Astrocyte (in vitro differentiated cells and primary cell): ENCODE data around the gene BANP. TPM values are rescaled to one million over a fixed set of nuclear protein-coding genes. Genes with fewer than 3 reads are reported as not detected.

Source experiments
- DNase-seq: peaks from one replicate; pipeline ENCODE4 v3.0.0-alpha.2; 2010; ENCODE audit warnings: low read depth
- FAIRE-seq: peaks from 2 replicates; lab custom pipeline; 2011; peaks lifted over from hg19 to GRCh38; lab: Jason Lieb, UNC
- H2AFZ ChIP-seq: 2 replicates; pipeline ENCODE4 v1.6.0; 2012; ENCODE audit warnings: low read depth, low read length, inconsistent platforms
- H3K27ac ChIP-seq: 2 replicates; pipeline ENCODE4 v1.5.1; 2011; ENCODE audit warnings: low read depth, low read length, inconsistent platforms
- H3K27me3 ChIP-seq: 2 replicates; pipeline ENCODE4 v1.6.0; 2011; ENCODE audit warnings: low read length, inconsistent platforms; ENCODE audit not compliant: insufficient read depth
- H3K36me3 ChIP-seq: 2 replicates; pipeline ENCODE4 v1.5.1; 2011; ENCODE audit warnings: low read length, inconsistent platforms; ENCODE audit not compliant: insufficient read depth
- H3K4me1 ChIP-seq: 2 replicates; pipeline ENCODE4 v1.5.1; 2011; ENCODE audit warnings: low read length, inconsistent platforms; ENCODE audit not compliant: insufficient read depth
- H3K4me2 ChIP-seq: 2 replicates; pipeline ENCODE4 v1.6.0; 2012; ENCODE audit warnings: low read length, inconsistent platforms
- H3K4me3 ChIP-seq: 2 replicates; pipeline ENCODE4 v1.5.1; 2011; ENCODE audit warnings: low read depth, mild to moderate bottlenecking, low read length, inconsistent platforms; ENCODE audit not compliant: insufficient read depth
- H3K79me2 ChIP-seq: 2 replicates; pipeline ENCODE4 v1.6.0; 2012; ENCODE audit warnings: mild to moderate bottlenecking, low read length, inconsistent platforms; ENCODE audit not compliant: insufficient read depth
- H3K9ac ChIP-seq: 2 replicates; pipeline ENCODE4 v1.6.0; 2012; ENCODE audit warnings: mild to moderate bottlenecking, low read length, inconsistent platforms
- H3K9me3 ChIP-seq: 2 replicates; pipeline ENCODE4 v1.5.1; 2012; ENCODE audit warnings: low read depth, mild to moderate bottlenecking, low read length, inconsistent platforms; ENCODE audit not compliant: insufficient read depth
- H4K20me1 ChIP-seq: 2 replicates; pipeline ENCODE4 v1.6.0; 2012; ENCODE audit warnings: low read length, inconsistent platforms; ENCODE audit not compliant: insufficient read depth
- H3K27ac Mint-ChIP-seq: one replicate; pipeline ENCODE4 v1.8.0; 2021; ENCODE audit warnings: mild to moderate bottlenecking, mixed read lengths; ENCODE audit not compliant: unreplicated experiment
- H3K27me3 Mint-ChIP-seq: one replicate; pipeline ENCODE4 v1.8.0; 2021; ENCODE audit warnings: low read depth, mixed read lengths; ENCODE audit not compliant: unreplicated experiment
- H3K36me3 Mint-ChIP-seq: one replicate; pipeline ENCODE4 v1.8.0; 2021; ENCODE audit warnings: low read depth, mixed read lengths; ENCODE audit not compliant: unreplicated experiment
- H3K4me1 Mint-ChIP-seq: one replicate; pipeline ENCODE4 v1.8.0; 2021; ENCODE audit warnings: low read depth, mixed read lengths; ENCODE audit not compliant: unreplicated experiment
- H3K4me3 Mint-ChIP-seq: one replicate; pipeline ENCODE4 v1.8.0; 2021; ENCODE audit warnings: mild to moderate bottlenecking, moderate library complexity, mixed read lengths; ENCODE audit not compliant: unreplicated experiment
- H3K9me3 Mint-ChIP-seq: one replicate; pipeline ENCODE4 v1.8.0; 2021; ENCODE audit warnings: mild to moderate bottlenecking, mixed read lengths; ENCODE audit not compliant: unreplicated experiment
- EZH2 ChIP-seq: IDR thresholded peaks from 2 replicates; pipeline ENCODE4 v1.6.1; 2012; ENCODE audit warnings: mild to moderate bottlenecking, low read length, inconsistent platforms; ENCODE audit not compliant: insufficient read depth
- total RNA-seq: library from RNA; stranded (reverse); gene quantifications from 2 replicates; pipeline ENCODE4 v1.2.1, GENCODE V29; 2021
- TF ChIP-seq, protein P1 (sequence below): IDR thresholded peaks from 2 replicates; pipeline ENCODE4 v1.5.1; 2011; ENCODE audit warnings: low read depth, mild to moderate bottlenecking, inconsistent platforms, low read length, moderate library complexity; ENCODE audit not compliant: insufficient read depth

The BANP gene
- total RNA-seq, 1 donor from 2014 or later: 28.9 TPM

DNA sequence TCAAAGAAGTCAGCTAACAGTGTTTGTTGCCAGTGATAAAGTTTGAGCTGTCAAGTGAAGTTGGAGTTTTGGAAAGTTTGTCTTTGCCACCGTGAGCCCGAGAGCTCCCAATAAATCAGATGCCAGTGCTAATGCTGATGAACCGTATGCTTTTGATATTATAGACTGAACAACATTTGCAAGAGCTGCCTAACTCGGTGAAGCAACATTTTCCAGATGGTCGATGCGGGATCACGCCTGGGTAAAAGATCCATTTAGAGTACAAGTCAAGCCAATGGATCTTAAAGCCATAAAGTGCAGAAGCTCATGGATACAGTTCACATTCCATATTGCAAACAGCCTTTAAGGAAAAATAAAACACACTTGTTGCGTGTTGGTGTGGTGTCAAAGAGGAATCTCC, 9.6 kb downstream of the BANP start:
- Histone ChIP-seq H2AFZ (no peak overlapping the region), H3K4me2 (no peak overlapping the region), H3K79me2 (peaks cover 93% of the 10 kb centered on the region), H4K20me1 (peaks cover 9% of the 10 kb centered on the region), H3K4me3 (no peak overlapping the region), H3K9ac (no peak overlapping the region), H3K9me3 (no peaks in the 10 kb centered on the region), H3K4me1 (peaks cover 40% of the 10 kb centered on the region), H3K27me3 (no peaks in the 10 kb centered on the region), H3K27ac (no peak overlapping the region), H3K36me3 (no peaks in the 10 kb centered on the region)
- H3K27ac Mint-ChIP-seq: no peak overlapping the region
- peaks cover 8% of the 10 kb centered on the region for H3K36me3 Mint-ChIP-seq
- peaks cover 41% of the 10 kb centered on the region for H3K4me1 Mint-ChIP-seq
- FAIRE-seq (no peak), DNase-seq (no peak)
- H3K4me3 Mint-ChIP-seq: no peak overlapping the region
- no peaks in the 10 kb centered on the region for H3K27me3 Mint-ChIP-seq
- H3K9me3 Mint-ChIP-seq: no peaks in the 10 kb centered on the region
- no peak for TF ChIP-seq EZH2
- TF ChIP-seq, protein P1, sequence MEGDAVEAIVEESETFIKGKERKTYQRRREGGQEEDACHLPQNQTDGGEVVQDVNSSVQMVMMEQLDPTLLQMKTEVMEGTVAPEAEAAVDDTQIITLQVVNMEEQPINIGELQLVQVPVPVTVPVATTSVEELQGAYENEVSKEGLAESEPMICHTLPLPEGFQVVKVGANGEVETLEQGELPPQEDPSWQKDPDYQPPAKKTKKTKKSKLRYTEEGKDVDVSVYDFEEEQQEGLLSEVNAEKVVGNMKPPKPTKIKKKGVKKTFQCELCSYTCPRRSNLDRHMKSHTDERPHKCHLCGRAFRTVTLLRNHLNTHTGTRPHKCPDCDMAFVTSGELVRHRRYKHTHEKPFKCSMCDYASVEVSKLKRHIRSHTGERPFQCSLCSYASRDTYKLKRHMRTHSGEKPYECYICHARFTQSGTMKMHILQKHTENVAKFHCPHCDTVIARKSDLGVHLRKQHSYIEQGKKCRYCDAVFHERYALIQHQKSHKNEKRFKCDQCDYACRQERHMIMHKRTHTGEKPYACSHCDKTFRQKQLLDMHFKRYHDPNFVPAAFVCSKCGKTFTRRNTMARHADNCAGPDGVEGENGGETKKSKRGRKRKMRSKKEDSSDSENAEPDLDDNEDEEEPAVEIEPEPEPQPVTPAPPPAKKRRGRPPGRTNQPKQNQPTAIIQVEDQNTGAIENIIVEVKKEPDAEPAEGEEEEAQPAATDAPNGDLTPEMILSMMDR: no peak

DNA sequence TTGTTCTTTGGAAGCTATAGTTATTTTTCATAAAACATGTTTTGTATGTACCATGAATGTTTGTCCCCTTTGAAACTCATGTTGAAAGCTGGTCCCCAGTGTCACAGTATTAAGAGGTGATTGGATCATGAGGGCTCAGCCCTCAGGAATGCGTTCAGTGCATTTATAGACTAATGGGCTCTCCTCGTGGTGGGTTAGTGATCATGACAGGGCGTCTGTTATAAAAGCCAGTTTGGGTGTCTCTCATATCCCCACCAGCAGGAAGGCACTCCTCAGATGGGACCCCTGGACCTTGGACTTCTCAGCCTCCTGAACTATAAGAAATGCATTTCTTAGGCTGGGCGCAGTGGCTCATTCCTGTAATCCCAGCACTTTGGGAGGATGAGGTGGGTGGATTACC, 10.4 kb downstream of the BANP start:
- H3K4me2 ChIP-seq: no peak overlapping the region
- Mint-ChIP-seq H3K4me1 (peaks cover 40% of the 10 kb centered on the region), H3K27me3 (no peaks in the 10 kb centered on the region), H3K4me3 (no peak overlapping the region), H3K9me3 (no peaks in the 10 kb centered on the region), H3K27ac (no peak overlapping the region), H3K36me3 (peaks cover 10% of the 10 kb centered on the region)
- DNase-seq: no peak
- peak overlapping the region; percentile 18 for H3K9ac ChIP-seq
- no peak for FAIRE-seq
- no peak overlapping the region for H3K27ac ChIP-seq
- H3K36me3 ChIP-seq: no peaks in the 10 kb centered on the region
- peaks cover 9% of the 10 kb centered on the region for H4K20me1 ChIP-seq
- peaks cover 39% of the 10 kb centered on the region for H3K4me1 ChIP-seq
- peaks cover 93% of the 10 kb centered on the region for H3K79me2 ChIP-seq
- H3K27me3 ChIP-seq: no peaks in the 10 kb centered on the region
- no peak overlapping the region for H2AFZ ChIP-seq
- no peaks in the 10 kb centered on the region for H3K9me3 ChIP-seq
- H3K4me3 ChIP-seq: no peak overlapping the region
- TF ChIP-seq, protein P1: no peak
- no peak for TF ChIP-seq EZH2

DNA sequence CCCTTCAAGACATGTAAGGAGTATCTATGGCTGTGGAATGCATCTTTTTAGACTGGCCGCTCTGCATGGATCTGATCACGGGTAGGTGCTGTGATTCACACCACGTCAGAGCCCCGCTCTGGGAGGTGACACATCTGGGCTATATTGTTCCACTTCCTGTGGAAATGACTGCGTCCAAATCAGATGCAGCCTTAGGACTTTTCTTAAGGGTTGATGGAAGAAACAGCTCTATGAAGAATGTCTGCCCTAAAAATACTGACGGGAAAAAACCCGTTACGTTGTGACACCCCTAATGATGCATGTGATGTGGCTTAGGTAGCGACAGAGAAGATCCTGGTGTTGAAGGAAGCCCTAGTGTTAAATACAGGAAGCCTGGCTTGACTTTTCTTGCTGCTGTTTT, 12.2 kb downstream of the BANP start:
- Histone ChIP-seq H3K4me1 (peaks cover 36% of the 10 kb centered on the region), H3K27me3 (no peaks in the 10 kb centered on the region), H2AFZ (peak overlapping the region; percentile 50), H3K4me2 (peak overlapping the region; percentile 78), H3K27ac (peak overlapping the region; percentile 95), H3K9ac (peak overlapping the region; percentile 79), H3K4me3 (peak overlapping the region; percentile 40), H3K36me3 (no peaks in the 10 kb centered on the region), H3K9me3 (no peaks in the 10 kb centered on the region), H4K20me1 (no peaks in the 10 kb centered on the region), H3K79me2 (peaks cover 85% of the 10 kb centered on the region)
- Mint-ChIP-seq H3K4me3 (no peak overlapping the region), H3K36me3 (peaks cover 8% of the 10 kb centered on the region), H3K4me1 (peaks cover 39% of the 10 kb centered on the region), H3K27me3 (no peaks in the 10 kb centered on the region), H3K27ac (peak overlapping the region; percentile 91), H3K9me3 (no peaks in the 10 kb centered on the region)
- peak; percentile 92 for DNase-seq
- FAIRE-seq: peak; percentile 92
- no peak for TF ChIP-seq EZH2
- TF ChIP-seq, protein P1: no peak
